Measurements from ENCODE around the gene FMN1. TPM values are rescaled to one million over a fixed set of nuclear protein-coding genes. Genes with fewer than 3 reads are reported as not detected.

The FMN1 gene
- total and polyA plus RNA-seq, 10 donors: 0.43 to 42.1 (median 8.6) TPM

- 51 to 86% (median 69%) methylated on average over 2 of the region's 2 CpGs for WGBS, 5 donors
- peaks cover 0 to 7% (median 2%) of the 10 kb centered on the region in 8 donors for H3K9me3 ChIP-seq
- intact Hi-C loops (cut with DNase I; ENCODE audit: low total_unique reads): no loop called here
These were observed 208.4 kb downstream of the FMN1 start for GRCh38 chr15:32986147-32986546.

GRCh38 chr15:32983679-32984078 is 210.8 kb downstream of the FMN1 start:
- TF ChIP-seq POLR2AphosphoS5 (IDR thresholded peaks at IDR 0.05) (no peak), CTCF (IDR thresholded peaks at IDR 0.05 in 8 of 11, conservative IDR thresholded peaks at IDR 0.05 in 3 of 11) (no peak), POLR2A (IDR thresholded peaks at IDR 0.05) (no peak)
- Histone ChIP-seq H3K9me3 (no peaks in the 10 kb centered on the region), H3K27me3 (replicated peaks in 1 of 7) (no peaks in the 10 kb centered on the region), H3K36me3 (no peaks in the 10 kb centered on the region), H3K27ac (no peak overlapping the region), H3K4me1 (no peaks in the 10 kb centered on the region), H3K4me3 (no peak overlapping the region)
- no peak for DNase-seq
- 65 to 85% (median 81%) methylated on average over 7 of the region's 7 CpGs for WGBS, 5 donors
- intact Hi-C loops (cut with DNase I; ENCODE audit: low total_unique reads): no loop called here

More at GRCh38 chr15:32986147-32986546, 208.4 kb downstream of the FMN1 start:
- no peaks in the 10 kb centered on the region for H3K36me3 ChIP-seq
- H3K4me3 ChIP-seq: no peak overlapping the region
- H3K27me3 ChIP-seq (replicated peaks in 1 of 7): no peaks in the 10 kb centered on the region
- H3K27ac ChIP-seq: no peak overlapping the region
- H3K4me1 ChIP-seq: no peaks in the 10 kb centered on the region
- TF ChIP-seq CTCF (IDR thresholded peaks at IDR 0.05 in 8 of 11, conservative IDR thresholded peaks at IDR 0.05 in 3 of 11) (no peak), POLR2A (IDR thresholded peaks at IDR 0.05) (no peak), POLR2AphosphoS5 (IDR thresholded peaks at IDR 0.05) (no peak)
- no peak for DNase-seq

GRCh38 chr15:32982001-32982400 is 212.5 kb downstream of the FMN1 start:
- TF ChIP-seq POLR2A (IDR thresholded peaks at IDR 0.05): no peak
- TF ChIP-seq POLR2AphosphoS5 (IDR thresholded peaks at IDR 0.05): no peak
- no peak for TF ChIP-seq CTCF (IDR thresholded peaks at IDR 0.05 in 8 of 11, conservative IDR thresholded peaks at IDR 0.05 in 3 of 11)

GRCh38 chr15:32981536-32981935 is 213.0 kb downstream of the FMN1 start:
- 75 to 88% (median 79%) methylated on average over 1 of the region's 1 CpG for WGBS, 5 donors
- H3K27ac ChIP-seq: no peak overlapping the region
- H3K9me3 ChIP-seq: no peaks in the 10 kb centered on the region
- no peaks in the 10 kb centered on the region for H3K4me1 ChIP-seq
- no peak overlapping the region for H3K4me3 ChIP-seq
- TF ChIP-seq POLR2AphosphoS5 (IDR thresholded peaks at IDR 0.05) (no peak), POLR2A (IDR thresholded peaks at IDR 0.05) (no peak), CTCF (IDR thresholded peaks at IDR 0.05 in 8 of 11, conservative IDR thresholded peaks at IDR 0.05 in 3 of 11) (no peak)
- intact Hi-C loops (cut with DNase I; ENCODE audit: low total_unique reads): no loop called here
- DNase-seq: no peak
- H3K36me3 ChIP-seq: no peaks in the 10 kb centered on the region
- peaks cover 0 to 7% (median 0%) of the 10 kb centered on the region in 7 donors for H3K27me3 ChIP-seq (replicated peaks in 1 of 7)

More at GRCh38 chr15:32982001-32982400, 212.5 kb downstream of the FMN1 start:
- Histone ChIP-seq H3K27me3 (replicated peaks in 1 of 7) (peaks cover 0 to 7% (median 0%) of the 10 kb centered on the region in 7 donors), H3K9me3 (no peaks in the 10 kb centered on the region), H3K27ac (no peak overlapping the region), H3K4me1 (no peaks in the 10 kb centered on the region), H3K4me3 (no peak overlapping the region), H3K36me3 (no peaks in the 10 kb centered on the region)
- intact Hi-C loops (cut with DNase I; ENCODE audit: low total_unique reads): no loop called here
- WGBS, 5 donors: 75 to 83% (median 80%) methylated on average over 4 of the region's 4 CpGs
- no peak for DNase-seq
